ENCODE results near the gene CCDC180.
"Not testable (repeated sequence)": the region's sequence is repeated elsewhere in the genome, so short reads cannot be mapped to it uniquely, and the experiment has no call there.

Gene CCDC180

GRCh38 chr9:97321691-97322090 is 14.2 kb downstream of the CCDC180 start:
- Histone ChIP-seq H3K4me1 (ENCODE audit: control insufficient read depth in 1 of 2, insufficient read depth in 2 of 2, low read length in 2 of 2) (no peaks in the 10 kb centered on the region), H3K36me3 (ENCODE audit: control insufficient read depth in 1 of 2, insufficient read depth in 2 of 2, low read length in 2 of 2) (peaks cover 9 to 68% of the 10 kb centered on the region in 2 donors), H3K27me3 (ENCODE audit: low read depth, low read length) (no peaks in the 10 kb centered on the region), H3K27ac (ENCODE audit: low read length) (no peak overlapping the region), H3K9me3 (ENCODE audit: control insufficient read depth in 1 of 2, low read length in 2 of 2) (no peaks in the 10 kb centered on the region), H3K4me3 (ENCODE audit: low read depth in 1 of 2, low read length in 2 of 2) (no peak overlapping the region)

GRCh38 chr9:97322105-97322504 is 14.6 kb downstream of the CCDC180 start:
- peaks cover 9 to 65% of the 10 kb centered on the region in 2 donors for H3K36me3 ChIP-seq (ENCODE audit: control insufficient read depth in 1 of 2, insufficient read depth in 2 of 2, low read length in 2 of 2)
- H3K9me3 ChIP-seq (ENCODE audit: control insufficient read depth in 1 of 2, low read length in 2 of 2), result no peaks in the 10 kb centered on the region

GRCh38 chr9:97324954-97325353 is 17.5 kb downstream of the CCDC180 start:
- no peak overlapping the region for H3K27ac ChIP-seq (ENCODE audit: low read length)
- no peaks in the 10 kb centered on the region for H3K9me3 ChIP-seq (ENCODE audit: control insufficient read depth in 1 of 2, low read length in 2 of 2)
- H3K4me1 ChIP-seq (ENCODE audit: control insufficient read depth in 1 of 2, insufficient read depth in 2 of 2, low read length in 2 of 2), result no peaks in the 10 kb centered on the region
- H3K27me3 ChIP-seq (ENCODE audit: low read depth, low read length), result no peaks in the 10 kb centered on the region
- peaks cover 8 to 69% of the 10 kb centered on the region in 2 donors for H3K36me3 ChIP-seq (ENCODE audit: control insufficient read depth in 1 of 2, insufficient read depth in 2 of 2, low read length in 2 of 2)
- no peak overlapping the region for H3K4me3 ChIP-seq (ENCODE audit: low read depth in 1 of 2, low read length in 2 of 2)

More at GRCh38 chr9:97322105-97322504, 14.6 kb downstream of the CCDC180 start:
- H3K4me3 ChIP-seq (ENCODE audit: low read depth in 1 of 2, low read length in 2 of 2), result no peak overlapping the region
- no peaks in the 10 kb centered on the region for H3K27me3 ChIP-seq (ENCODE audit: low read depth, low read length)
- no peak overlapping the region for H3K27ac ChIP-seq (ENCODE audit: low read length)
- H3K4me1 ChIP-seq (ENCODE audit: control insufficient read depth in 1 of 2, insufficient read depth in 2 of 2, low read length in 2 of 2), result no peaks in the 10 kb centered on the region

- no peak overlapping the region for H3K4me3 ChIP-seq (ENCODE audit: low read depth in 1 of 2, low read length in 2 of 2)
- H3K9me3 ChIP-seq (ENCODE audit: control insufficient read depth in 1 of 2, low read length in 2 of 2), result peaks cover 0 to 8% of the 10 kb centered on the region in 2 donors
- H3K4me1 ChIP-seq (ENCODE audit: control insufficient read depth in 1 of 2, insufficient read depth in 2 of 2, low read length in 2 of 2), result no peaks in the 10 kb centered on the region
- no peak overlapping the region for H3K27ac ChIP-seq (ENCODE audit: low read length)
- peaks cover 8 to 70% of the 10 kb centered on the region in 2 donors for H3K36me3 ChIP-seq (ENCODE audit: control insufficient read depth in 1 of 2, insufficient read depth in 2 of 2, low read length in 2 of 2)
- H3K27me3 ChIP-seq (ENCODE audit: low read depth, low read length), result no peaks in the 10 kb centered on the region
Measured at GRCh38 chr9:97327562-97327961, 20.1 kb downstream of the CCDC180 start.

GRCh38 chr9:97332993-97333392 is 25.5 kb downstream of the CCDC180 start:
- H3K9me3 ChIP-seq (ENCODE audit: control insufficient read depth in 1 of 2, low read length in 2 of 2), result peaks cover 0 to 9% of the 10 kb centered on the region in 2 donors
- H3K36me3 ChIP-seq (ENCODE audit: control insufficient read depth in 1 of 2, insufficient read depth in 2 of 2, low read length in 2 of 2), result peaks cover 1 to 39% of the 10 kb centered on the region in 2 donors
- H3K4me1 ChIP-seq (ENCODE audit: control insufficient read depth in 1 of 2, insufficient read depth in 2 of 2, low read length in 2 of 2), result no peaks in the 10 kb centered on the region
- no peaks in the 10 kb centered on the region for H3K27me3 ChIP-seq (ENCODE audit: low read depth, low read length)
- no peak overlapping the region for H3K27ac ChIP-seq (ENCODE audit: low read length)
- H3K4me3 ChIP-seq (ENCODE audit: low read depth in 1 of 2, low read length in 2 of 2), result no peak overlapping the region

GRCh38 chr9:97335622-97336021 is 28.2 kb downstream of the CCDC180 start:
- not testable (repeated sequence) for H3K27me3 ChIP-seq (ENCODE audit: low read depth, low read length); H3K4me3 ChIP-seq (ENCODE audit: low read depth in 1 of 2, low read length in 2 of 2); H3K27ac ChIP-seq (ENCODE audit: low read length); H3K4me1 ChIP-seq (ENCODE audit: control insufficient read depth in 1 of 2, insufficient read depth in 2 of 2, low read length in 2 of 2); H3K9me3 ChIP-seq (ENCODE audit: control insufficient read depth in 1 of 2, low read length in 2 of 2)
- H3K36me3 ChIP-seq (ENCODE audit: control insufficient read depth in 1 of 2, insufficient read depth in 2 of 2, low read length in 2 of 2), result peaks cover 0 to 20% of the 10 kb centered on the region in 2 donors

GRCh38 chr9:97348871-97349270 is 41.4 kb downstream of the CCDC180 start:
- H3K27ac ChIP-seq (ENCODE audit: low read length), result no peak overlapping the region
- no peaks in the 10 kb centered on the region for H3K9me3 ChIP-seq (ENCODE audit: control insufficient read depth in 1 of 2, low read length in 2 of 2)
- H3K4me1 ChIP-seq (ENCODE audit: control insufficient read depth in 1 of 2, insufficient read depth in 2 of 2, low read length in 2 of 2), result no peaks in the 10 kb centered on the region
- no peaks in the 10 kb centered on the region for H3K27me3 ChIP-seq (ENCODE audit: low read depth, low read length)
- peaks cover 0 to 40% of the 10 kb centered on the region in 2 donors for H3K36me3 ChIP-seq (ENCODE audit: control insufficient read depth in 1 of 2, insufficient read depth in 2 of 2, low read length in 2 of 2)
- no peak overlapping the region for H3K4me3 ChIP-seq (ENCODE audit: low read depth in 1 of 2, low read length in 2 of 2)

GRCh38 chr9:97349400-97349799 is 41.9 kb downstream of the CCDC180 start:
- no peaks in the 10 kb centered on the region for H3K4me1 ChIP-seq (ENCODE audit: control insufficient read depth in 1 of 2, insufficient read depth in 2 of 2, low read length in 2 of 2)
- no peak overlapping the region for H3K27ac ChIP-seq (ENCODE audit: low read length)
- H3K9me3 ChIP-seq (ENCODE audit: control insufficient read depth in 1 of 2, low read length in 2 of 2), result no peaks in the 10 kb centered on the region
- H3K27me3 ChIP-seq (ENCODE audit: low read depth, low read length), result no peaks in the 10 kb centered on the region
- no peak overlapping the region for H3K4me3 ChIP-seq (ENCODE audit: low read depth in 1 of 2, low read length in 2 of 2)
- H3K36me3 ChIP-seq (ENCODE audit: control insufficient read depth in 1 of 2, insufficient read depth in 2 of 2, low read length in 2 of 2), result peaks cover 0 to 34% of the 10 kb centered on the region in 2 donors

GRCh38 chr9:97354637-97355036 is 47.2 kb downstream of the CCDC180 start:
- Histone ChIP-seq H3K36me3 (ENCODE audit: control insufficient read depth in 1 of 2, insufficient read depth in 2 of 2, low read length in 2 of 2) (peaks cover 4 to 22% of the 10 kb centered on the region in 2 donors), H3K9me3 (ENCODE audit: control insufficient read depth in 1 of 2, low read length in 2 of 2) (no peaks in the 10 kb centered on the region), H3K27me3 (ENCODE audit: low read depth, low read length) (no peaks in the 10 kb centered on the region), H3K27ac (ENCODE audit: low read length) (no peak overlapping the region), H3K4me3 (ENCODE audit: low read depth in 1 of 2, low read length in 2 of 2) (no peak overlapping the region), H3K4me1 (ENCODE audit: control insufficient read depth in 1 of 2, insufficient read depth in 2 of 2, low read length in 2 of 2) (no peaks in the 10 kb centered on the region)

- Histone ChIP-seq H3K36me3 (ENCODE audit: control insufficient read depth in 1 of 2, insufficient read depth in 2 of 2, low read length in 2 of 2) (peaks cover 4 to 32% of the 10 kb centered on the region in 2 donors), H3K27me3 (ENCODE audit: low read depth, low read length) (no peaks in the 10 kb centered on the region), H3K4me1 (ENCODE audit: control insufficient read depth in 1 of 2, insufficient read depth in 2 of 2, low read length in 2 of 2) (no peaks in the 10 kb centered on the region), H3K9me3 (ENCODE audit: control insufficient read depth in 1 of 2, low read length in 2 of 2) (no peaks in the 10 kb centered on the region), H3K27ac (ENCODE audit: low read length) (no peak overlapping the region), H3K4me3 (ENCODE audit: low read depth in 1 of 2, low read length in 2 of 2) (no peak overlapping the region)
Measured at GRCh38 chr9:97357056-97357455, 49.6 kb downstream of the CCDC180 start.
